Neural cell (in vitro differentiated cells): Measurements from ENCODE around the gene OPRM1.

Experiments used
- EP300 ChIP-seq: fragments of 450-650 bp; conservative IDR thresholded peaks from 2 replicates; pipeline ENCODE4 v1.6.1; 2014; ENCODE audit warnings: antibody characterized with exemption, mild to moderate bottlenecking, moderate library complexity; ENCODE audit not compliant: poor library complexity, severe bottlenecking
- EZH2 ChIP-seq: fragments of 200-600, 300-800 bp; shearing (Covaris generic), sonication (generic); IDR thresholded peaks from 2 replicates; pipeline ENCODE4 v1.6.1; 2014; ENCODE audit warnings: antibody characterized with exemption, low read length, borderline replicate concordance, mild to moderate bottlenecking; ENCODE audit not compliant: insufficient read depth, poor library complexity, severe bottlenecking
- POLR2AphosphoS5 ChIP-seq: IDR thresholded peaks from 2 replicates; pipeline ENCODE4 v1.6.1; 2012
- RAD21 ChIP-seq: fragments of 450-650 bp; conservative IDR thresholded peaks from 2 replicates; pipeline ENCODE4 v1.6.1; 2014; ENCODE audit warnings: antibody characterized with exemption, mild to moderate bottlenecking, moderate library complexity
- TAF1 ChIP-seq: IDR thresholded peaks from 2 replicates; pipeline ENCODE4 v1.6.1; 2012; ENCODE audit warnings: low read depth
- TF ChIP-seq, protein P1 (sequence below): fragments of 450-650 bp; IDR thresholded peaks from 2 replicates; pipeline ENCODE4 v1.5.1; 2014; ENCODE audit warnings: antibody characterized with exemption, mild to moderate bottlenecking, moderate library complexity; ENCODE audit not compliant: poor library complexity, severe bottlenecking

DNA sequence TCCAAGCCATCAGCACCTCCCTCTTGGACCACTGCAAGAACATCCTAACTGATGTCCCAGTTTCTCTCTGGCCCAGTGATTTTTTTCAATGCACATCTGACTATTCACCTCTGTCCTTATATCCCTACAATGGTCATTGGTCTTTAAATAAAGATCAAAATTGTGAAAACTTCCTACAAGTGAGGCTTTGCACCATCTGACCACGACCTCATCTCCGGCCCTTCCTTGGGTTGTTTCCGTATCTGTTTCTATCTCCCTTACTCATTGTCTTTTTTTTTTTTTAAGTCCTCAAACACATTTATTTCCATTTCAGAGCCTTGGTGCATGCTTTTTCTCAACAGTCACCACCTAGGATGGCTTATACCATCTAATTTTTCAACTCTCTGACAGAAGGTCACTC lies 229.4 kb downstream of the OPRM1 start:
- TF ChIP-seq EP300 = no peak
- TF ChIP-seq, protein P1, sequence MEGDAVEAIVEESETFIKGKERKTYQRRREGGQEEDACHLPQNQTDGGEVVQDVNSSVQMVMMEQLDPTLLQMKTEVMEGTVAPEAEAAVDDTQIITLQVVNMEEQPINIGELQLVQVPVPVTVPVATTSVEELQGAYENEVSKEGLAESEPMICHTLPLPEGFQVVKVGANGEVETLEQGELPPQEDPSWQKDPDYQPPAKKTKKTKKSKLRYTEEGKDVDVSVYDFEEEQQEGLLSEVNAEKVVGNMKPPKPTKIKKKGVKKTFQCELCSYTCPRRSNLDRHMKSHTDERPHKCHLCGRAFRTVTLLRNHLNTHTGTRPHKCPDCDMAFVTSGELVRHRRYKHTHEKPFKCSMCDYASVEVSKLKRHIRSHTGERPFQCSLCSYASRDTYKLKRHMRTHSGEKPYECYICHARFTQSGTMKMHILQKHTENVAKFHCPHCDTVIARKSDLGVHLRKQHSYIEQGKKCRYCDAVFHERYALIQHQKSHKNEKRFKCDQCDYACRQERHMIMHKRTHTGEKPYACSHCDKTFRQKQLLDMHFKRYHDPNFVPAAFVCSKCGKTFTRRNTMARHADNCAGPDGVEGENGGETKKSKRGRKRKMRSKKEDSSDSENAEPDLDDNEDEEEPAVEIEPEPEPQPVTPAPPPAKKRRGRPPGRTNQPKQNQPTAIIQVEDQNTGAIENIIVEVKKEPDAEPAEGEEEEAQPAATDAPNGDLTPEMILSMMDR = no peak
- TF ChIP-seq TAF1 = no peak
- TF ChIP-seq POLR2AphosphoS5 = no peak
- TF ChIP-seq RAD21 = no peak
- TF ChIP-seq EZH2 = no peak
